Pons (tissue), 1 donor: Measurements from ENCODE around the gene TBC1D16.

Experiments
- DNase-seq: peaks from one replicate; pipeline ENCODE4 v3.0.0-alpha.2; 2016; ENCODE audit warnings: low spot score

TBC1D16 gene

DNA sequence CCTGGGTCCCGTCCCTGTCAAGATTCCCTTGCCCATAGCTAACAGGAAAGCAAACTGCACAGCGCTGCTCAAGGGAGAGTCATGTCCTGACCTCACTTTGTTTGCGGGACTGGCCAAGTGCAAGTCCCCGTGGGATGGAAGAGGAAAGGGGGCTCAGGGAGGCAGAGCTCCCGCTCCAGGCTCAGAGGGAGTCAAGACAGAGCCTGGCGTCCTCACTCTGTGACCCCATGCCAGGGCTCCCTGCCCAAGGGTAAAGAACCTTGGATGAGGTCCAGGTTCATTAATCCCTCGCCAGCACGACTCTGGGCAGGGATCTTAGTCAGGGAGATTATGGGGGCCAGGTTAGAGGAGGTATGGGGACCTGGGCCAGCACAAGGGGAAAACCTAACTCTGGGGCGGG, 145.0 kb downstream of the TBC1D16 start:
- no peak for DNase-seq

DNA sequence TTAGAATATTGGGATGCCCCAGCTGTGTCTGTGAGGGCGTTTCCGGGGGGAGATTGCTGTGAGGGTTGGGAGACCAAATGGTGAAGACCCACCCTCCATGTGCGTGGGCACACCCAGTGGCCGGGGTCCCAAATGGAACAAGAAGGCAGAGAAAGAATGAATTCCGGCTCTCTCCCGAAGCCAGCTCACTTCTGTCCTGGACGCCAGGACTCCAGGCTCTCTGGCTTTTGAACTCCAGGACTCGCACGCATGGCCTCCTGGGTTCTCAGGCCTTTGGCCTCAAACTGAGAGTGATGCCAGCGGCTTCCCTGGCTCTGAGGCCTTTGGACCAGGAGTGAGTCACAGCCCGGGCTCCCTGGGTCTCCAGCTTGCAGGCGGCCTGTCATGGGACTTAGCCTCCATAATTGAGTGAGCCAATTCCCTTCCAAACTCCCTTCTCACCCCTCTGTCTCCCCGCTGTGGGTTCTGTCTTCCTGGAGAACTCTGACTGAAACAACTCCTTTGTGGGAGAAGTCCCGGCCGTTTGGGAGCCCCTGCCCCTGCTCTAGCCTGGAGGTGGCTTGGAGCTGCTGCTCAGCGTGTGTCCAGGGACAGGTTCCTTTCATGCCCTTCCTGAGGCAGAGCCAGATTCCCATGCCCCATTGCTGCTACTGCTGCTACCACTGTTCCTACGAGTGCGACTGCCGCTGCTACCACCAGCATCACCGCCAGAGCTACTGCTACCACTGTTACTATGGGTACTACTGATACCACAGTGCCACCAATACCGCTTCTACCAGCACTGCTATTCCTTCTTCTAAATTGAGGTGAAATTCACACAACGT, 146.6 kb downstream of the TBC1D16 start:
- DNase-seq: no peak

- no peak for DNase-seq
Measured at GRCh38 chr17:79888009-79888540, 147.6 kb downstream of the TBC1D16 start.

DNA sequence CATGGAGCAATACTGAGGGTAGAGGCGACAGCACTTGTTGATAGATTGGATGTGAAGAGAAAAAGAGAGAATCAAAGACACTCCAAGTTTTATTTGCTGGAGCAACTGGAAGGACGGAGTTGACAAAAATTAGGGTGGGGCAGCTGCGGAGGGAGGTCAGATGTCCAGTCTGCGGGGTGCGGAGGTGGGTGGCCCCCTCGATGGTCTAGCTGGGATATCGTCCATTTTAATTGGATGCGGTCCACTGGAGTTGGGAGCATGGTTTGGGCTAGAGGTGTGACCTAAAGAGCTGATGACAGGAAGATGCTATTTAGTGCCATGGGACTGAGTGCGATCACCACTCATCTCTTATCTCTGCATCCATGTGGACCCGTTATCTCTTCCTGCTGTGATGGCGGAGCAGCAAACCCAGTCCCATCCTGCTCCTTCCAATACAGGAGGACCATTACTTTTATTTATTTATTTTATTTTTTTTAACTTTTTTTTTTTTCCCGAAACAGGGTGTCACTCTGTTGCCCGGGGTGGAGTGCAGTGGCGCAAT, 148.2 kb downstream of the TBC1D16 start:
- DNase-seq: no peak

- no peak for DNase-seq
Measured at GRCh38 chr17:79883202-79883601, 152.5 kb downstream of the TBC1D16 start.
